GM21515 (cell line): ENCODE measurements around the gene PTS.
A peak's percentile ranks its signal among the peaks of the same experiment; 100 is the strongest.

Experiments used
- ATAC-seq: cut with Tn5 transposase; IDR thresholded peaks from one replicate; pipeline ENCODE4 v1.9.1; 2021; ENCODE audit not compliant: unreplicated experiment

Gene PTS

GRCh38 chr11:112260490-112260889 lies 34.3 kb downstream of the PTS start, which contains the start of gene PLET1:
TSS of gene PLET1 (minus strand) at chr11:112260860. CDS start at chr11:112260589, 271 bp downstream.
- no peak for ATAC-seq

DNA sequence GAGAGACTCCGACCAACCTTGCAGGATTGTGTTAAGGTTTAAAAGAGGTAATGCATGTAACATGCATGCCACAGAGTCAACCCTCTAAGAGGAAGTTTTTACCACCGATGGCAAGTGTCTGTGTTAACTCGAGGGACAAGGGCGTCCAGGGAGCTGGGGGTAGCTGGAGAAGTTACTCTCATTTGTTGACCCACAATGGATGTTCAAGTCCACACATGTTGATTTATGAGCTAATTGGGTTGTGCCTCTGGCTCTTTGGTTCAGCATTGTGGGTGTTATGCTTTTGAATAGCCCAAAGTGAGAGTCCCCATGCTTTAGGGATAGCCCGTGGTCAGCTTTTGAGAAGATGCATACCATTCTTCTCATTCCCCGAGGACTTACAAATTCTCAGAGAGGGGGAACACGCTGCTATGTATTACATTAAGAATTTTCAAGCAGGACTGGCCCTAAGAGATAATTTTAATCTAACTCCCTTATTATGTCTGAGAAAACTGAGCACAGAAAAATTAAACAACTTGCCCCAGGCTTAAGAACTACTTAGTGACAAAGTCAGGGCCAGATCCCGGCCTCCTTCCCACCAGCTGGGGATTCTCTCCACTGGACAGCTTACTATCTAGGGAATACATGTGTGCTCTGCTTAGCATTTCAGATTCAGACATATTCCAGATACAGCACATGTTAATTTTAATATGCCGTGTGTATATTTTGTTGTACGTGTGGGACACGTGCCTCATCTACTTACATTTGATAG lies 39.6 kb downstream of the PTS start:
- no peak for ATAC-seq

DNA sequence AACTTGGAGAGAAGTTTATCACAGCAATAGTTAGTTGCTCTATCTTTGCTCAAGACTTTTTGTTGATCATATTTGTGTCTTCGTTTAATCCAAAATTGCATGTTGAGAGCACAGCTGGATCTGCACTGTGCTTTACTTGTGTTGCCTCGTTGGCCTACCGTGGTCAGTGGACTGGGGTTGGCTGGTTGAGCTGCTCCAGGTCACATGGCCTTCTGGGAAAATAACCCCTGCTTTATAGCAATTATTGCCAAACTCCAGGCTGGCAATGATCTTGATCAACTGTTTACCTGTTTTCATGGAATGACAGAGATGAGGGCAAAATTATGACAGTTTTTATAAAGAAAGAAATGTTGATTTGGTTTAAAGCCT lies 40.2 kb downstream of the PTS start:
- ATAC-seq: no peak

- ATAC-seq: no peak
Measured at GRCh38 chr11:112267188-112267591, 41.0 kb downstream of the PTS start.

DNA sequence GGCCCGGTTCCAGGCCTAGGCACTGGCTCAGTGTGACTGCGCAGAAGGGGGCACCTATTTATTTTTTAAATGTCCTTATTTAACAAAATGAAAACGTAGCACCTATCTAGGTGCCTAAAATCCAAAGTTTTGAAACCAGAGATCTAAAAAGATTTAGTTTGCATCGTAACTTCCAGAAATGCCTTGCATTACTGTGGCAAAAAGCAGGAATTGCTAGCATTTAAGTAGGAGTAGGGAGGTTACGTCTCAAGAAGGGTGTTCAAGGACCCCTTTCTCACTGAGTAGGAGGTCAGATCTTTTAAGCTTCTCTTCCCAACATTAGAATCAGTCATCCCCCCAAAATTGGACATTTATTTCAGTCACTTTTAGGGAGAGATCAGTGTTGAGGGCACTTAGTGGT lies 42.2 kb downstream of the PTS start:
- no peak for ATAC-seq

DNA sequence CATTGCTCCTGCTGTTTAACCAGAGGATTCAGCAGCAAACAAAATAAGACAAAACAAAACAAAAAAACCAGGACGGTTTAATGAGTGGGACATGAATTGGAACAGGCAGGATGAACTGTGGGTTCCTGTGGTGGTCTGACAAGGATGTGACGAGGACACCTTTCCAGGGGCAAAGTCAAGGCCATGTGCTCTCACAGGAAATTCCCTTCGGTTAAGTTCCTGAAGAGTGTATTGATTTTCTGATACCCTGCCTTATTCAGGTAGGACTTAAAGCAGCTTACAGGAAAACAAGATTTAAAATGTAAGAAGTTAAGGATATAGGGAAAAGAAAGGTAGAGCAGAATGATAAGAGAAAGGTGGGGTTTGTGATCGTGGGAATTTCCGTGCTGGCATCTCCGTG lies 42.9 kb downstream of the PTS start:
- no peak for ATAC-seq

DNA sequence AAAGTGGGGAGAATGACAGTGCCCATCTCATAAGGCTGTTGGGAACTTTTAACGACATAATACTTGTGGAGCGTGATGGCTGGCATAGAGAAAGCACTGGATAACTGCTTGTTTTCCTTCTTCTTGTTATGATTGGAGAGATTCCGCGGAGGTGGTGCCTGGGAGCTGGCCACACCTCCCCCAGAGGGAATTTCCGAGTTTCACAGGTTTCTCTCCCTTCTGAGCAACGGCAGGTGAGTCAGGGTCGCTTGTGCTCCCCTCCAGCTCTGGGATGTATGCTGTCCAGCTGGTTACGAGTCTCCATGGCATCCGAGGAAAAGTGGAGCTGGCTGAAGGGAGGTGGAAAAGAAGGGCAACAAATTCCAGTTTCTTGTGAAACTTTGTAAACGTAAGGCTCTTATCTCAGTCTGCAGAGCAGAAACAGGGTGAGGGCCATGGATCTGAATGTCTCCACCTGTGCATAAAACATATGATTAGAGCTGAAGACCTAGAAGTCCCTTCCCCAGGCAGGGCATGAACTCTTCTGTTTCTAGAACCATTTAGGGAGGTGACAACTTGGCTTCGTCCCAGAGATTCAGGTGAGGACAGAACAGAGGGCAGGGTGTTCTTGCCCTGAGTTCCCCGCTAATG lies 44.4 kb downstream of the PTS start:
- no peak for ATAC-seq

- no peak for ATAC-seq
Measured at GRCh38 chr11:112271242-112271641, 45.0 kb downstream of the PTS start.

- ATAC-seq: no peak
Measured at GRCh38 chr11:112273066-112273465, 46.8 kb downstream of the PTS start.

DNA sequence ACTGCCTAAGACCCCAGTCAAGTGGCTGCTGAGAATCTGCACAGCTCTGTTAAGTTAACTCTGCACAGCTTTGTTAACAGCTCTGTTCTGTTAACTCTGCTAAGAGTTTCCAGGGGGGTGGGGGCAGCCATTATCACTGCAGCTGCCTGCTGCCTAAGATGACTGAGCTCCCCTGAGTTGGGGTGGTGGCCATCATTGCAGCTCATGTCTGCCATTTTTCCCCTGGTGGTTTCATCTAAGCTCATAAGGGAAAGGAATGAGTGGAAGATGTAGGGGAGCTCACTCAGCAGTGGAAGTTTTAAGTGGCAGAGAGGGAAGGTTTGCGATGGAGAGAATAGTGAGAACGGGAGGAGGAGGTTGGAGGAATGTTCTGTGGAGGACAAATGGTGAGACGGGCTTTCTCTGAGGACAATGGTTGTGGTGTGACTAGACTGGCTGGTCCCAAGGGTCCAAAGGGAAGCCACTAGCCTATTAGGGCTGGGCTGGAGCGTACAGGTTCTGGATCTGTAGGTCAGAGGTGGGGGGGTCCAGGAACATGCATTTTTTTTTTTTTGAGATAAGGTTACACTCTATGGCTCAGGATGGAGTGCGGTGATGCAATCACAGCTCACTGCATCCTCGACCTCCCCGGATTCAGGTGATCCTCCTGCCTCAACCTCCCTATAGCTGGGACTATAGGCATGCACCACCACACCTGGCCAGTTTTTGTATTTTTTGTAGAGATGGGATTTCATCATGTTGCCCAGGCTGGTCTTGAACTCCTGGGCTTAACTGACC lies 48.0 kb downstream of the PTS start:
- no peak for ATAC-seq

DNA sequence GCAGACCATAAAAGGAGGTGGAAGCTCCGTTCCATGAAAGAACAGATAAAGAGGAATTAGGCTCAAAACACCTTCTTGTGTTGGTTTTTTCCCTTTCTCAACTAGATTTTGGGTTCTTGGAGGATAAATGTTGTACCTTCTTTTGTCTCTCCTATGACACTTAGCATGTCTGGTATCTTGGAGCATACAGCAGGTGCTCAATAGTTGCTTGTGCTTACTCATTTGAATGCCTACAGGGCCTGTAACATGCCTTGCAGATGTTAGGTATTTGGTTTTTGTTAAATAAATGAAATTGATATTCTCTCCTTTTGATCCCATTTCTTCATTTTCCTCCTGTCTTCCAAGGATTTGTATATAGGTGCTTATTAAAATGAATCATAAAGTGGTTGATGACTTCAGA lies 50.8 kb downstream of the PTS start:
- no peak for ATAC-seq

DNA sequence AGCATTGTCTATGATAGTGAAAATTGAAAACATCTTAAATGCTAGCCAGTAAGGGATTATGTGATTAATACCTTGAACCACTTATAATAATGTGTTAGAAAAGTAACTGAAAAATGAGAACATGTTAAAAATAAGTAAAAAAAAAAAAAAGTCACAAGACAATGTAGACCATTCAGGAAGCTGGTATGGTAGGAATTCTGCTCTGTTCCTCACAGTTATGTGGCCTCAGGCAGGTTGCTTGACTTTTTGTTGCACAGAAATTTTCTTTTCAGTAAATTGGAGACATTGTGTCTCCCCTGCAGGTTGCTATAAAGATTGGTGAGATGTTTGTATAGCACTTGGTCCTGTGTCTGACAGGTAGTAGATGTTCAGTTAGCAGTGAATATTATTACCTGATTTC lies 51.7 kb downstream of the PTS start:
- no peak for ATAC-seq

GRCh38 chr11:112278803-112279202 lies 52.6 kb downstream of the PTS start:
- no peak for ATAC-seq

- ATAC-seq: peak; percentile 59
Measured at GRCh38 chr11:112279901-112280267, 53.7 kb downstream of the PTS start.

DNA sequence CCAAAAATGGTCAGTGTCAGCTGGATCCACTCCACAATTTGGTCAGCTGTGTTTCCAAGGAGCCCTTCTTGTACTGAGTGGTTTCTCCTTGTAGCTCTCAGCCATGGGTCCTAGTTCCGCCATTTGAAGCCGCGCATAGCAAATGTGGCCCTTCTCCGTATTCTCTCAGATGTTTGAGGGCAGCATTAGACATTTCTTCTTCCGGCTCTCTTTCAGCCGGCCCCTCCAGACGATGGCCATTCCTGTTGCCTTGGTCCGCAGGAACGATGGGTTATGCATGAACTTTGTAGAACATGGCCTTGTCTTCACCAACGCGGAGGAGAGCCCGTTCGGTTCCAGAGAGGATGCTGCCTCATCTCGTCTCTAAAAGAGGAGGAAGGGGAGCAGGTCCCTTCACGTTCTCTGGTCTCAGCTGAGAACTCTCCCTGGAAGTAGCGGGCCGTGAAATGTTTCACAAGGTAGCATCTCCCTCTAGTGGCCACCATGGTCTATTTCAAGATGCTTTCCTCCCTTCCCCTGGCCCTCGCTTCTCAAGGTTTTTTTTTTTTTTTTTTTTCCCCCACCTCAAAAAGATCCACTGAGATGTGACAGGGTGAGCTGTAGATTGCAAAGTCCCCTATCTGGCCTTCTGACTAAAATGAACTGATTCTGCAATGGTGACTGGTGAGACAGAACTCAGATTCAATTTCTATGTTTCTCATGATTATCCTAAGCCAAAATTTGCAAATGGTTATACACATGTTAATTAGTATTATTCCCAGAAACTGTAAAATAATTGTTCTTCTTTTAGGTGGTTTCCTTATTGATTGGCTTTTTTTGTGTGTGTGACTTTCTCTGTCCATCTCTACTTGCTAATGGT lies 54.3 kb downstream of the PTS start:
- ATAC-seq: peak; percentile 71

GRCh38 chr11:112281726-112282125 lies 55.5 kb downstream of the PTS start:
- no peak for ATAC-seq
